ENCODE results near the gene ACSM3.
"Not testable (repeated sequence)": the region's sequence is repeated elsewhere in the genome, so short reads cannot be mapped to it uniquely, and the experiment has no call there.

The ACSM3 gene

DNA sequence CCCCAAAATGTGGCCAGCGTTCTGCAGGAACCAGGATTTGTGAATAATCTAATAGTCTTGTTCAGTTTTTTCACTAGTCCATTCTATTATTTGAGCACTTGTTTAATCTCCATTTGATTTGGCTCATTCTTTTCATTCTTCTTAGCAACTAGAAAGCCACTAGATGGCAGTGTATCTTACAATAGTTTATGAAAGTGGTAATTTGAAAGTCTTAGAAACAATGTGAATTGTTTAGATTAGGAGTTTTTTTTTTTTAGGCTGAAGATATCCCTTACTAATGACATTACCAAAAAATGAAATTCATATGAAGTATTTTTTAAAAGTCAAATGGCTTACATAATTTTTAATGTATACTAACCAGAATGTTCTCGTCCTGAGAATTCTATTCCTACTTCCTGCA lies 35.8 kb downstream of the ACSM3 start:
- DNase-seq (ENCODE audit: extremely low spot score) = no peak
- POLR2A ChIA-PET = no interaction called here
- TF ChIP-seq, protein P1, sequence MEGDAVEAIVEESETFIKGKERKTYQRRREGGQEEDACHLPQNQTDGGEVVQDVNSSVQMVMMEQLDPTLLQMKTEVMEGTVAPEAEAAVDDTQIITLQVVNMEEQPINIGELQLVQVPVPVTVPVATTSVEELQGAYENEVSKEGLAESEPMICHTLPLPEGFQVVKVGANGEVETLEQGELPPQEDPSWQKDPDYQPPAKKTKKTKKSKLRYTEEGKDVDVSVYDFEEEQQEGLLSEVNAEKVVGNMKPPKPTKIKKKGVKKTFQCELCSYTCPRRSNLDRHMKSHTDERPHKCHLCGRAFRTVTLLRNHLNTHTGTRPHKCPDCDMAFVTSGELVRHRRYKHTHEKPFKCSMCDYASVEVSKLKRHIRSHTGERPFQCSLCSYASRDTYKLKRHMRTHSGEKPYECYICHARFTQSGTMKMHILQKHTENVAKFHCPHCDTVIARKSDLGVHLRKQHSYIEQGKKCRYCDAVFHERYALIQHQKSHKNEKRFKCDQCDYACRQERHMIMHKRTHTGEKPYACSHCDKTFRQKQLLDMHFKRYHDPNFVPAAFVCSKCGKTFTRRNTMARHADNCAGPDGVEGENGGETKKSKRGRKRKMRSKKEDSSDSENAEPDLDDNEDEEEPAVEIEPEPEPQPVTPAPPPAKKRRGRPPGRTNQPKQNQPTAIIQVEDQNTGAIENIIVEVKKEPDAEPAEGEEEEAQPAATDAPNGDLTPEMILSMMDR (IDR thresholded peaks at IDR 0.05; ENCODE audit: control extremely low read depth, extremely low read depth, low read depth, missing control alignments) = peak; percentile 44
- CTCF ChIA-PET = interaction anchor here (0.6 to 2.1 kb wide), 10 partner anchors 9 to 285 kb away, joined by 3 to 5 read pairs (median 3); no protein-coding TSS in a partner anchor

DNA sequence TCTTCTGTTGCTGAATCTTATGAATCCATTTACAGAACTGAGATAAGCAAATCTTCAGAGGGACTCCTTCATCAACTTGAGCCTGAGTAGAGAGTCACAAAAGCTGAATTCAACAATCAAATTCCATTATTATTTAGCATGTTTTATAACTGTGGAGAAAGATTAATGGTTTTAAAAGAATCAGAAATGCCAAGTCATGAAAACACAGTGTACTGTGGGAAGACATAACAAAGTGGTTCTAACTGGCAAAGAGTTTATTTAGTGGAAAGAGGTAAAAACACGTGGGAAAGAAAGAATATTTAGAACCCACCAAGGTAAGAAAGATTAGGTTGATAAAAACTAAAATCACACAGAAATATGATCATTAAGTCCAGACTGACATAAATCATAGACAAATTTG lies 37.5 kb downstream of the ACSM3 start:
- ChIA-PET POLR2A (no interaction called here), CTCF (no interaction called here)
- TF ChIP-seq, protein P1 (IDR thresholded peaks at IDR 0.05; ENCODE audit: control extremely low read depth, extremely low read depth, low read depth, missing control alignments) = no peak
- no peak for DNase-seq (ENCODE audit: extremely low spot score)

DNA sequence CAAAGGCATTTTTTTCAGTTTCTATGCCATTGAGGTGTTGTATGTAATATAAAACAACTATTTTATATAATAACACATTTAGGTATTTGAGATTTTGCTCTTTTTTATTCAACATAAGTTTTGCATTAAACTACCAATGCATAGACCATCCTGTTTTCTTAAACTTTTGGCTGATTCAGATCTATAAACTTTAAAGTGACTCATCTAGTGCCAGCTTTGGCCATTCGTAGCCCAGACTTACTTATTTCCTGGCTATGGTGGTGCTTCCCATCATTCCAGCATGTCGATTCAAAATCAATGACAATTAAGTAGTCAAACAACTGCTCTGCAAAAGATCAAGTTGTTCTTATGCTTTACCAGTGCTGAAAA lies 39.4 kb downstream of the ACSM3 start:
- ChIA-PET CTCF (no interaction called here), POLR2A (no interaction called here)
- no peak for DNase-seq (ENCODE audit: extremely low spot score)
- TF ChIP-seq, protein P1 (IDR thresholded peaks at IDR 0.05; ENCODE audit: control extremely low read depth, extremely low read depth, low read depth, missing control alignments) = no peak

DNA sequence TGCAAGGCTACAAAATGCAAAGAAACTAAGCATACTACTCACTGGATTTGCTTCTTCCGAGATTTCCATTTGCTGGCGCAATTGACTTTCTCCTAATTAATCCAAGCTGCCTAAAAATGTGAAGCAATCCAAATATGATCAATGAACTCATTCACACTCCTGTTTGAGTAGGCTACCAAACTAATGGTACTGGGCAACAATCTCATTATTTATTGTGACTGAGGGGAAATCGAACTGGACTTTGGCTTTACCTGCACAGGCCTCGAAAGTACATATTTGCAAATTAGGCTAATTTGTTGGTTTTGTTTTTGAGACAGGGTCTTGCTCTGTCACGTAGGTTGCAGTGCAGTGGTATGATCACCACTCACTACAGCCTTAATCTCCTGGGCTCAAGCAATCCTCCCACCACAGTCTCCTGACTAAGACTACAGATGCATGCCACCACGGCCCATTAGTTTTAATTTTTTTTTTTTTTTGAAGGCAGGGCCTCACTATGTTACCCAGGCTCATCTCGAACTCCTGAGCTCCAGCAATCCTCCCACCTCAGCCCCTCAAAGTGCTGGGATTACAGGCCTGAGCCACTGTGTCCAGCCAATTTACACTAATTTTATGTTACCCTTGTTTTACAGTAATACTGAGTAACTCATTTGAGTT lies 39.9 kb downstream of the ACSM3 start:
- DNase-seq (ENCODE audit: extremely low spot score) = no peak
- TF ChIP-seq, protein P1 (IDR thresholded peaks at IDR 0.05; ENCODE audit: control extremely low read depth, extremely low read depth, low read depth, missing control alignments) = no peak
- CTCF ChIA-PET = interaction anchor here (1.1 to 1.6 kb wide), 2 partner anchors 10 to 47 kb away, joined by 3 to 6 read pairs; no protein-coding TSS in a partner anchor
- POLR2A ChIA-PET = no interaction called here

DNA sequence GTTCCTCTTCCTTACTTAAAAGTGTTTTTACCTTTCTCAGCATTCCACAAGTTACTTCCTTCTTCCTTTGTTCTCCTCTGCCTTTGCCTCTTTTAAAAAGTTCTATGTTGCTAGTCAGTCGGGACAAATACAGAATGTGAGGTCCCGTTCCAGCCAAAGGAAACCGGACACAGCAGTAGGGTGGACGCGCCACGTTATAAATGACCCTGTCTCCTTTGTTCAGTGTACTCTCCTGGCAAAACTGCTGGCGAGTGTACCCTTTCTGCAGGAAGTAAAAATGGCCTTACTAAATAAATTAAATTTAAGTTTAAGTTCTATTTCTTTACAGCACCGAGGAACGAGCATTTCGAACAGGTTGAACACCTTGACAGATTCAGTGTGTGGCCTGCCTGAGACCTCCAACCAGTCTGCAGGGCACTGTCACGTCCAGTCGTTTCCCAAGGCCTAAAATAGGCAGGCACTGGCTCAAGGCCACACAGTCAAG lies 41.9 kb downstream of the ACSM3 start:
- POLR2A ChIA-PET; DNase-seq (ENCODE audit: extremely low spot score): not testable (repeated sequence)
- CTCF ChIA-PET = interaction anchor here (1.1 to 2.4 kb wide), 6 partner anchors 8 to 279 kb away, joined by 3 to 18 read pairs (median 8); no protein-coding TSS in a partner anchor

DNA sequence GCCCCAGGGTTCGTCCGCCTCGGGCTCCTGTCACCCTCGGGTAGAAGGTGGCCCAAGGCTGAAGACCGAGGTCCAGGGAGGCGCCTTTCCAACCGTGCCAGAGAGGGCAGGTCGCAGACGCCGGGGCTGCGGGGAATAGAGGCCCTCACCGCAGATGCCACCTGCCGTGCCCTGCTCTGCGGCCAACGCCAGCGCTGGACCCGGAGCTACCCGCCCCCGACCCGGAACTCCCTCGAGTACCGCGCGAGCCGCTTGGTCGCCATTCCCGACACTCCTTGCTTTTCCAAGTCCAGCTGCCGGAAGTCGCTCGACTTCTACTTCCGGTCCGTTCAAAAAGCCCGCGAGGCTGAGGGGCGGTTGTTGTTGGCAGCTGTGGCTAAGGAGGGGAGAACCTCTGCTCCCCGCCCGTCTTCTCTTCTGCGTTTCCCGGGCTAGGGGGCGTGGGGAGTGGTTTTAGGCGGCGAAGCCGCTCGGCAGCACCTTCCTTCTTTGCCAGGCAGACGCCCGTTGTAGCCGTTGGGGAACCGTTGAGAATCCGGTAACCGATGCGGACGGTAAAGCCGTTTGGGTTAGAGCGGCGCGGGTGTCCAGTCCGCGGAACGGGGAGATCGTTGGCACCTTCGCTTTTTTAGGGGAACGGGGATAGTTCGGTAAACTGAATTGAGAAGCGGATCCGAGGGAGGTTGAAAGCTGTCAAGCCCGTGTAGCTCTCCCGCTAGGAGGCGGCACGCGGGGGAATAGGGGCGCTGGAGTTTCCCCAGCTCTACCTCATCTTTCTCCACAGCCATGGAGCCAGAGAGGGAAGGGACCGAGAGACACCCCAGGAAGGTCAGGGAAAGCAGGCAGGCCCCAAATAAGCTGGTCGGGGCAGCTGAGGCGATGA lies 42.6 kb downstream of the ACSM3 start, which contains the start of the genes ERI2 and REXO5:
TSS of gene ERI2 (minus strand) at position 305 of the 883 bp plus-strand sequence. CDS start at position 263, 42 bp downstream.
TSS of gene REXO5 (plus strand) at position 360 of the 883 bp plus-strand sequence. CDS start at position 787, 427 bp downstream.
- TF ChIP-seq, protein P1 (IDR thresholded peaks at IDR 0.05; ENCODE audit: control extremely low read depth, extremely low read depth, low read depth, missing control alignments) = peak; percentile 58
- DNase-seq (ENCODE audit: extremely low spot score) = peak; percentile 93
- ChIA-PET POLR2A (interaction anchor here (0.7 kb wide), 1 partner anchor 1853 kb away, joined by 4 read pairs; no protein-coding TSS in a partner anchor), CTCF (interaction anchor here (0.6 to 2.4 kb wide), 14 partner anchors 8 to 278 kb away, joined by 3 to 18 read pairs (median 3); no protein-coding TSS in a partner anchor)
